BJ (cell line): ENCODE data around the gene DCTN4. TPM values are rescaled to one million over a fixed set of nuclear protein-coding genes. Genes with fewer than 3 reads are reported as not detected.

Experiments
- CTCF ChIA-PET: fragments of 350-600 bp; formaldehyde crosslinking; extraction: SDS; loops from one replicate; lab custom pipeline; 2021; ENCODE audit warnings: antibody characterized with exemption, inconsistent platforms; lab: Yijun Ruan, JAX
- POLR2A ChIA-PET: fragments of 300-600 bp; sonication (Branson Sonifier 250); formaldehyde crosslinking; extraction: SDS; loops from one replicate; lab custom pipeline; 2021; ENCODE audit warnings: antibody characterized with exemption; lab: Charles Lee
- DNase-seq: peaks from one replicate; pipeline ENCODE4 v3.0.0-alpha.2; 2011; ENCODE audit warnings: low read depth
- H3K27me3 ChIP-seq: 2 replicates; pipeline ENCODE4 v1.6.0; 2011; ENCODE audit warnings: low read length; ENCODE audit not compliant: control insufficient read depth, insufficient read depth
- H3K36me3 ChIP-seq: 2 replicates; pipeline ENCODE4 v1.5.1; 2011; ENCODE audit warnings: low read length; ENCODE audit not compliant: control insufficient read depth, insufficient read depth
- H3K4me3 ChIP-seq: 2 replicates; pipeline ENCODE4 v1.5.1; 2011; ENCODE audit warnings: low read depth, mild to moderate bottlenecking, control low read depth, low read length
- CTCF ChIP-seq: IDR thresholded peaks from 2 replicates; pipeline ENCODE4 v1.5.1; 2011; ENCODE audit warnings: low read depth, mild to moderate bottlenecking, control low read depth, inconsistent platforms, low read length, moderate library complexity; ENCODE audit not compliant: insufficient read depth
- polyA plus RNA-seq: library from polyadenylated mRNA; depleted of rRNA; stranded (reverse); fragments of >200 nt; gene quantifications from 2 replicates; pipeline ENCODE4 v1.2.3, GENCODE V29; 2011

The DCTN4 gene
- polyA plus RNA-seq, 1 experiment = 50.2 TPM

- ChIA-PET CTCF (interaction anchor here (1.0 to 2.6 kb wide), 5 partner anchors 16 to 347 kb away, joined by 3 to 9 read pairs (median 4); no protein-coding TSS in a partner anchor), POLR2A (no interaction called here)
Measured at GRCh38 chr5:150782850-150783249, 24.0 kb upstream of the DCTN4 start.

GRCh38 chr5:150781706-150782614 lies 23.1 kb upstream of the DCTN4 start:
- no peak for TF ChIP-seq CTCF
- peak; percentile 89 for DNase-seq
- ChIA-PET POLR2A (interaction anchor here (0.5 to 1.9 kb wide), 2 partner anchors 23 to 371 kb away, joined by 6 to 9 read pairs; partner anchors contain the start of gene DCTN4), CTCF (interaction anchor here (0.6 to 5.7 kb wide), 6 partner anchors 18 to 346 kb away, joined by 3 to 27 read pairs (median 4); no protein-coding TSS in a partner anchor)
- H3K36me3 ChIP-seq = no peaks in the 10 kb centered on the region
- H3K4me3 ChIP-seq = peak overlapping the region; percentile 17
- no peaks in the 10 kb centered on the region for H3K27me3 ChIP-seq

More at GRCh38 chr5:150782850-150783249, 24.0 kb upstream of the DCTN4 start:
- TF ChIP-seq CTCF = no peak
- no peak for DNase-seq
- H3K27me3 ChIP-seq = no peaks in the 10 kb centered on the region
- H3K4me3 ChIP-seq = no peak overlapping the region
- no peaks in the 10 kb centered on the region for H3K36me3 ChIP-seq

GRCh38 chr5:150780816-150781221 lies 22.0 kb upstream of the DCTN4 start:
- Histone ChIP-seq H3K4me3 (peak overlapping the region; percentile 90), H3K27me3 (no peaks in the 10 kb centered on the region), H3K36me3 (no peaks in the 10 kb centered on the region)
- ChIA-PET POLR2A (interaction anchor here (0.5 to 1.9 kb wide), 2 partner anchors 22 to 52 kb away, joined by 3 to 9 read pairs; partner anchors contain the start of gene DCTN4), CTCF (interaction anchor here (1.4 to 5.7 kb wide), 3 partner anchors 17 to 25 kb away, joined by 3 to 27 read pairs (median 9); no protein-coding TSS in a partner anchor)
- TF ChIP-seq CTCF = no peak
- peak; percentile 73 for DNase-seq

- Histone ChIP-seq H3K4me3 (peak overlapping the region; percentile 90), H3K36me3 (no peaks in the 10 kb centered on the region), H3K27me3 (no peaks in the 10 kb centered on the region)
- DNase-seq = peak; percentile 40
- CTCF ChIA-PET = interaction anchor here (0.8 to 5.7 kb wide), 6 partner anchors 16 to 320 kb away, joined by 3 to 27 read pairs (median 4); no protein-coding TSS in a partner anchor
- TF ChIP-seq CTCF = no peak
- POLR2A ChIA-PET = interaction anchor here (1.9 kb wide), 1 partner anchor 22 kb away, joined by 9 read pairs; the partner anchor contains the start of gene DCTN4
Measured at GRCh38 chr5:150780187-150780692, 21.4 kb upstream of the DCTN4 start.
